Measurements from ENCODE around the gene ATP11A.

Gene ATP11A

DNA sequence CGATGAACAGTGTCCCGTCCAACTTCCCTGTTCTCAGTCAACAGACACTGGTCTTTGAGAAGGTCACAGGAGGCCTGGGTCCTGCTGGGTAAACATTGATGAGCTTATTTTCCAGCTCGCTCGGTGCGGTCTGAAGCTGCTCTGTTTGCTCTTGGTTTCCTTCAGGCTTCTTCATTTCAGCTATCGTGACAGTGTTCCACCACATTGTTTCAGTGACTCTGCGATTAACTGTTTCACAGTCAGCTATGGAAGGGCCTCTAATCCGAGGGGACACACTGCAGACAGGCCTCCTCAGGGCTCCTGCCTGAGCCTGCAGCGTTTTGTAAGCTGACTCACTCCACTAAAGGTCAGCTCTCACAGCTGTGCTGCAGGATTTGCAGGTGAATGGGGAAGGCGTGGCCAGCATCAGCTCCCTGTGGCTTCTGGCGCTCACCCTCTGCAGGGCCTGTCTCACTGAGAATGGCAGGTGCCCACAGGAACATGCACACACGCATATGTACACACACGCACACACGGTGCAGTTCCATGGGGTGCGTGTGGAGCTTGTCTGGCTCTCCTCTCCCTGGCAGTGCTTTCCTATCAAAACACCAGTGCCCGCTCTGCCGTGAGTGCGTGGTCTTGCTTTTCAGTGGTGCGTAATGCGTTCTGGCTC, 216.3 kb downstream of the ATP11A start:
- DNase-seq (ENCODE audit: low spot score), result no peak

DNA sequence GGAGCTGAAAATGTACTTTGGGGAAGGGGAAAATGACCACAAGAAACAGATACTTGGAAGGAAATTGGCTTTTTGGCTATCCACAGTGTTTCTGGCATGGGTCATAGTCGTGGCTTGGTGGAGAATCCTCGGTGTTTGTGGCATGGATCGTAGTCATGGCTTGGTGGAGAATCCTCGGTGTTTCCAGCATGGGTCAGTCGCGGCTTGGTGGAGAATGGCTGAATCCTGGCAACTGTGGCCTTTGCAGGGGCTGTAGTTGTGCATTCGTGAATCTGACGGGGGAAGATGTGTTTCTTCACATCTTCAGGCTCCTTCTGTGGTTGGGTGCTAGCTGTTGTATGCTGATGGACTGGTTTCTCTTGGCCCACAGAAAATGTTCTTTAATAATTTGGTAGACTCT, 217.4 kb downstream of the ATP11A start:
- no peak for DNase-seq (ENCODE audit: low spot score)

- no peak for DNase-seq (ENCODE audit: low spot score)
These were observed 218.1 kb downstream of the ATP11A start for GRCh38 chr13:112907871-112908331.

GRCh38 chr13:112908342-112908741, 218.5 kb downstream of the ATP11A start:
- no peak for DNase-seq (ENCODE audit: low spot score)

GRCh38 chr13:112910016-112910415, 220.2 kb downstream of the ATP11A start:
- DNase-seq (ENCODE audit: low spot score), result no peak

GRCh38 chr13:112910616-112911280, 220.9 kb downstream of the ATP11A start:
- no peak for DNase-seq (ENCODE audit: low spot score)

- DNase-seq (ENCODE audit: low spot score), result no peak
These were observed 221.5 kb downstream of the ATP11A start for GRCh38 chr13:112911285-112911701.

- DNase-seq (ENCODE audit: low spot score), result no peak
These were observed 222.0 kb downstream of the ATP11A start for GRCh38 chr13:112911883-112912282.

- DNase-seq (ENCODE audit: low spot score), result no peak
These were observed 223.0 kb downstream of the ATP11A start for GRCh38 chr13:112912726-112913440.

DNA sequence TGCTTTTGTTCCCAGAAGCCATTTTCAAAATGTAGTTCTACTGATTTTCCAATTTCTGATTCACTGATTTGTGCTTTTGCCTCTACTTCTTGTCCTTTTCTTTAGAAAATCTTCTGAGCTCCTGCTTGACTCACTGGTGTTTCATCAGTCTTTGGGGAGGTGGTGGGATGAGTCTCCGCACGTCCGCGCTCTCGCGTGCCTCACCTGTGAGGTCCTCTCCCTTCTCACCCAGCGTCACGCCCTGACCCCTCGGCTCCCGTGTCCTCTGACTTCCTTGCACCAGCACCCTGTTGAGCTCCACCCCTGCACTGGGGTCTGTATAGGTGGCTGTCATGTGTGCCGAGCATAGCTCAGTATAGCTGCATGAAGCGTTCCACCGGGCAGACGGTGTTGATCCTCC, 226.5 kb downstream of the ATP11A start:
- DNase-seq (ENCODE audit: low spot score), result no peak

- no peak for DNase-seq (ENCODE audit: low spot score)
These were observed 227.3 kb downstream of the ATP11A start for GRCh38 chr13:112917056-112917664.

DNA sequence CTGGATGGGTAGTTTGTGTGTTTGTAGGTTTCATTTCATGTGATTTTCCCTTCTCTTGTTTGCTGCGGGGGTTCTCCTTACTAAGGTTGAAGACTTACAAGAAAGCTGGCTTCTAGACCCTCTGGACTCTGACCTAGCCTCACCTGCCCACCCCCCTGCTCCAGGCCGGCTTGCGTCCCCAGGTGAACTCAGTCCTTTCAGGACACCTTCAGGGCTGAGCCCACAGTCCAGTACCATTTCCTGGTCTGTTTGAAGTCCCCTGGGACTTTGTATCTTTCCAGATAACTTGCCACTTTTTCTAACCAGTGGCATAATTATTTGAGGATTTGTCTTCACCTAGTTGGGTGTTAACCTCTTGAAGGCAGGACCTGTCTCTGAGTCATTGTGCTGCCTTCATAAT, 227.9 kb downstream of the ATP11A start:
- DNase-seq (ENCODE audit: low spot score), result no peak

DNA sequence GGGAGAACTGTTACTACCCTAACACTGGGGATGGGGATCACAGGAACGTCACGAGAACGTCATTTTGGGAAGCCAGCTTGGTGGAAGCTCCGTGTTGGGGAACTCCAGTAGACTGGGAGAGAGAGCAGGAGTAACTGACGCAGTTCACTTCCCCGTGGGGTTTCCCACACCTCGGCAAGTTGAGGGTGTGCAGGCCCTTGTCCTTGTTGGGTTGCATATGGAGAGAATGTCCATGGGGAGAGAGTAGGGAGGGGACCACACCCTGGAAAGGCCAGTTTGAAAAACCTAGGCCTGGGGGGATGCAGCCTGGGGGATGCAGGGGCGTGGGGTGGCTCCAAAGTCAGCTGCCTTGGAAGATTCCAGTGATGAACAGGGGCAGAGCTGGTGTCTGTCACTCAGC, 228.4 kb downstream of the ATP11A start:
- DNase-seq (ENCODE audit: low spot score), result no peak

DNA sequence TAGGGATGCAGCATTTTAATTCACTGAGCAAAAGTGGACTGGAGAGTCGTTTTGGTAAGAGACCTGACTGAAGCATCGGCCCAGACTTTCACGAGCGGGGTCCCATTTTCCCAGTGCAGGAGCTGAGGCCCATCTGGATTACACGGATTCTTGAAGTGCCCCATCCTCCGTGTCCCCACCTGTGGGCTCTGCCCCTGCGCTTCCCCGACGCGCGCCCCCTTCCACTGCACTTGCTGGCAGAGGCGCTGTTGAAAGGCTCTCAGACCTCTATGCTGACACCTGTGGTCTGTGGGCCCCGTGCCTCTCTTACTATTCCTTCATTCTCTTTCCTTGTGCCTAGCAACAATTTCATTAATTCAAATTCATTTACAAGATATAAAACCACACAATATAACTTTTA, 228.9 kb downstream of the ATP11A start:
- no peak for DNase-seq (ENCODE audit: low spot score)

GRCh38 chr13:112923962-112924361, 234.1 kb downstream of the ATP11A start:
- no peak for DNase-seq (ENCODE audit: low spot score)

GRCh38 chr13:112924365-112924764, 234.5 kb downstream of the ATP11A start:
- no peak for DNase-seq (ENCODE audit: low spot score)

GRCh38 chr13:112926003-112926402, 236.2 kb downstream of the ATP11A start:
- DNase-seq (ENCODE audit: low spot score), result no peak

DNA sequence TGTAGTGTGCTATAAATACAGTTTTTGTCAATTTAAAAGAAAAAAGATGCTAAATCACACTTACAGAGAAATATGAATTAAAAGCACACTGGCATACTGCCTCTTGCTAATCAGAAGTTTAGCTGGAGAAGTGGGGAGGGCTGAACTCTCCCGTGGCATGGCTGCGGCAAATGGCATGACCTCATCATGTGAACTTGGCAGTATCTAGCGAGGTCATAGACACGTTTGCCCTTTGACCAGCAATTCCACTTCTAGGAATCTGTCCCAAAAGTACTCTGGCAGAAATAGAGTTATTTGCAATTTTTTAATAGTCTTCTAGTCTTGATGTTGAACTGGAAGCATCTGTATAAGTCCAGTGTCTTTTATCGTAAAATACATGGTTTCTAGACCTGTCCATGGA, 237.2 kb downstream of the ATP11A start:
- DNase-seq (ENCODE audit: low spot score), result no peak

GRCh38 chr13:112928020-112928971, 238.5 kb downstream of the ATP11A start:
- no peak for DNase-seq (ENCODE audit: low spot score)

DNA sequence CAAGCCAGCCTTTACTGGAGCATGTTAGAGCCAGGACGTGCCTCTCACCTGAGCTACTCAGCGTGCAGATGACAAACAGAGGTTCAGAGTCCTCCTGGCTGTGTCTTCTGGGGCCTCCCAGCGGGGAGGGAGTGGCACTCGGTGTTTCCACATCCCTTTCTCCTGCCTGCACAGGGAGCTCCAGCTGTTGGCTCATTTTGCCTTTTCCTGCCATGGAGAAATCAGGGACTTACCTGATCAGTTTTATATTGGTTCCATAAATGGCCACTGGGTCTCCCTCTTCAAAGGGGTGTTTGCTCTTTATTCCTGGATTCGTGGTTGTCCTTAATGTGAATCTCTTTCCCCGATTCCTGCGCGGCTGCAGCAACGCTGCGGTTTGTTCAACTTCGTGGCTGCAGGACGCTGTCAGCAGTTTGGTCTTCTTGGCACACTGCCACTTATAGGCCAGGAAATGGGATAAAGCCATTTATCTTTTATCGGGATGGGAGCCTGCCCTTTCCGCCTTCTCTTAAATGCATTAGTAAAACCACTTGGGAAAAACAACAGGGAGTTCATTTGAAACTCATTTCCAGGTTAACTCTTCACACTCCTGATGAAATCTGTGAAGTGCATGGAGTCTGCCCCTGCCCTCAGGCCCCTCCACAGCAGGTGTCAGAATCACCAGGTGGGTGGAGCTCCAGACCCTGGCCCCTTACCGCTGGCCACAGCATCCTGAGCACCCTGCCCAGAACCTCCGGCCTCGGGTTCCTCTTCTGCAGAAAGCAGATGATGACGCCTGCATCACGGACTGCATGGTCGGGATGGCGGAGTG, 239.3 kb downstream of the ATP11A start:
- no peak for DNase-seq (ENCODE audit: low spot score)

GRCh38 chr13:112929783-112930055, 239.9 kb downstream of the ATP11A start:
- DNase-seq (ENCODE audit: low spot score), result no peak
